ENCODE measurements around the gene ZNF652.
"Not testable (repeated sequence)": the region's sequence is repeated elsewhere in the genome, so short reads cannot be mapped to it uniquely, and the experiment has no call there.

Gene ZNF652

GRCh38 chr17:49361902-49362722 is at the start of gene ZNF652:
Gene ZNF652, minus strand, starts transcription at chr17:49362250. Its CDS starts 44,525 bp downstream, at chr17:49317725.
- DNase-seq (ENCODE audit: low read depth, low spot score): peak; percentile 82

- no peak for DNase-seq (ENCODE audit: low read depth, low spot score)
These were observed 47.0 kb upstream of the ZNF652 start for GRCh38 chr17:49409066-49409465.

GRCh38 chr17:49407981-49408501 is 46.0 kb upstream of the ZNF652 start:
- DNase-seq (ENCODE audit: low read depth, low spot score): peak; percentile 70

- DNase-seq (ENCODE audit: low read depth, low spot score): no peak
These were observed 45.0 kb upstream of the ZNF652 start for GRCh38 chr17:49407086-49407485.

GRCh38 chr17:49406421-49407061 is 44.5 kb upstream of the ZNF652 start:
- no peak for DNase-seq (ENCODE audit: low read depth, low spot score)

GRCh38 chr17:49404906-49405305 is 42.9 kb upstream of the ZNF652 start:
- DNase-seq (ENCODE audit: low read depth, low spot score): no peak

- DNase-seq (ENCODE audit: low read depth, low spot score): no peak
These were observed 42.3 kb upstream of the ZNF652 start for GRCh38 chr17:49404361-49404760.

- DNase-seq (ENCODE audit: low read depth, low spot score): no peak
These were observed 41.7 kb upstream of the ZNF652 start for GRCh38 chr17:49403514-49404289.

GRCh38 chr17:49402706-49403105 is 40.7 kb upstream of the ZNF652 start:
- no peak for DNase-seq (ENCODE audit: low read depth, low spot score)

- no peak for DNase-seq (ENCODE audit: low read depth, low spot score)
These were observed 40.0 kb upstream of the ZNF652 start for GRCh38 chr17:49401971-49402611.

GRCh38 chr17:49399995-49400394 is 37.9 kb upstream of the ZNF652 start:
- DNase-seq (ENCODE audit: low read depth, low spot score): no peak

GRCh38 chr17:49397586-49397985 is 35.5 kb upstream of the ZNF652 start:
- DNase-seq (ENCODE audit: low read depth, low spot score): no peak

GRCh38 chr17:49393491-49394255 is 31.6 kb upstream of the ZNF652 start:
- DNase-seq (ENCODE audit: low read depth, low spot score): no peak

- no peak for DNase-seq (ENCODE audit: low read depth, low spot score)
These were observed 28.7 kb upstream of the ZNF652 start for GRCh38 chr17:49390548-49391324.

- DNase-seq (ENCODE audit: low read depth, low spot score): not testable (repeated sequence)
These were observed 27.7 kb upstream of the ZNF652 start for GRCh38 chr17:49389514-49390347.

GRCh38 chr17:49388692-49389513 is 26.9 kb upstream of the ZNF652 start:
- no peak for DNase-seq (ENCODE audit: low read depth, low spot score)

- peak; percentile 3 for DNase-seq (ENCODE audit: low read depth, low spot score)
These were observed 26.2 kb upstream of the ZNF652 start for GRCh38 chr17:49388290-49388640.
